Activated CD8-positive, alpha-beta memory T cell treated with anti-CD3 and anti-CD28 coated beads, Interleukin-2, amount 50 U/mL, for 1 hour (primary cell): Measurements from ENCODE around the gene ACRBP.

ENCODE experiments used
- DNase-seq: peaks from one replicate; pipeline ENCODE4 v3.0.0-alpha.2; 2020; ENCODE audit errors: extremely low read depth

Gene ACRBP

DNA sequence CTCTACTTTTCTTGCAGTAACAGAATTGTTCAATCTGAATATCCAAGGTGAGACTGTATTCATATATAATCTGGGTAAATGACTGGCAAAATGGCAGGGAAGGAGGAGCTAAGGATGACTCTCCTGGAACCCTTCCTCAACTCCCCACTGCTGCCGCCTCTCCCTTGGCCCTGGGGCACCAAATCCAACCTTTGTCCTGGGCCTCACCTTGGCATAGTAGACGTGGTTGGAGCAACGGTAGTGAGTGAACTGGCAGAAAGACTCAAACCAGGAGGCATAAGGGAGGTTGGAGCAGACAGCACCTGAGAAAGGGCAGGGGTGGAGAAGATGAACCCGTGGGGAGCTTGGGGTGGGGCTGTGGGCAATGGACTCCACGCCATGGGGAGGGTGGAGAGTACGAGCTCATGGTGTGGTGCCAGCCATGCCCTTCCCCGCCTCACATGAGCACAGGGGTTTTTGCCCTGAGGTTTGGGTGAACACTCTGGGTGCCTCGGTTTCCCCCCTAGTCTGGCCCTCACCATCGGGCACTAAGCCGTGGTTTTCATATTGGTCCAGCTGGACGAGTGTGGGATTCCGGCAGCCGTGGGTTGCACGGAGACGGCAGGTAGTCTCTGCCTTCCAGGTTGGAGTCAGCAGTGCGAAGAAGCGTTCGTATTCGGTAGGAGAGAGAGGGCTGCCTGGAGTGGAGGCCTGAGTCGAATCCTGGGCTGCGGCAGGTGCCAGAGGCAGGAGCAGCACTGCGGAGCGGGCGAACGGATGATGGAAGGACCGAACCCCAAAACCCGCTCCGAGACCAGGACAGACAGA lies 753 bp downstream of the ACRBP start:
- DNase-seq, result no peak

DNA sequence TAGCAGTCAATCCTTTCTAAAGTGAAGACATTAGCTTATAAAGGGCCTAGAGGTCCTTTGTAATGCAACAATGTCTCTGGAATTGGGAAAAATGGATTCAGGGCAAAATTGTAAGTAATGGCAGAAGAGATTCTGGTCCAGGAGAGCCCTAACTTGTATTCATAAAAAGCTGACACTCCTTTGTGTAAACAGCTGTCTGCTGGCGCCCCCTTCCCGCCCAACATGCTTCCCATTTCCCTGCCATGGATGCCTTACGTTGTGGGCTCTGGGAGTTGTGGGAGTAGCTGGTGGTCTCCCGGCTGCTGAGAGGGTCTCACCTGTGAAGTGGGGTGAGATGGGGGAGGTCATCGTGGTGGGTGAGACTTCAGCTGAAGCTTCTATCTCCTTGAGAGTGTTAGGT lies 2.3 kb downstream of the ACRBP start:
- no peak for DNase-seq

DNA sequence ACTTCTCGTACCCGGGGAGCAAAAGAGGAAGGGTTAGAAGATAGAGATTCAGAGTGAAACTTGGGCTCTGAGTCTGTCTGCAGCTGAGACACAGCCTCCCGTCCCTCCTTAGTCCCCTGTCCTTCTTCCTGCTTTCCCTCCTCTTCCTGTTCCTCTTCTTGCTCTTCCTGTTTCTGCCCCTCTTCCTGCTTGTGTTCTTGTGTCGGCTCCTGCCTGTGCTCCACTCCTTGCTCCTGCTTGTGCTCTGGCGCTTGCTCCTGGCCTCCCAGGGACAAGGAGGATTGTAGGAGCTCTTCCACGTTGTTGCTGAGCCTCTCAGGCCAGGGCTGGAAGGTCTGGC lies 3.0 kb downstream of the ACRBP start:
- no peak for DNase-seq

DNA sequence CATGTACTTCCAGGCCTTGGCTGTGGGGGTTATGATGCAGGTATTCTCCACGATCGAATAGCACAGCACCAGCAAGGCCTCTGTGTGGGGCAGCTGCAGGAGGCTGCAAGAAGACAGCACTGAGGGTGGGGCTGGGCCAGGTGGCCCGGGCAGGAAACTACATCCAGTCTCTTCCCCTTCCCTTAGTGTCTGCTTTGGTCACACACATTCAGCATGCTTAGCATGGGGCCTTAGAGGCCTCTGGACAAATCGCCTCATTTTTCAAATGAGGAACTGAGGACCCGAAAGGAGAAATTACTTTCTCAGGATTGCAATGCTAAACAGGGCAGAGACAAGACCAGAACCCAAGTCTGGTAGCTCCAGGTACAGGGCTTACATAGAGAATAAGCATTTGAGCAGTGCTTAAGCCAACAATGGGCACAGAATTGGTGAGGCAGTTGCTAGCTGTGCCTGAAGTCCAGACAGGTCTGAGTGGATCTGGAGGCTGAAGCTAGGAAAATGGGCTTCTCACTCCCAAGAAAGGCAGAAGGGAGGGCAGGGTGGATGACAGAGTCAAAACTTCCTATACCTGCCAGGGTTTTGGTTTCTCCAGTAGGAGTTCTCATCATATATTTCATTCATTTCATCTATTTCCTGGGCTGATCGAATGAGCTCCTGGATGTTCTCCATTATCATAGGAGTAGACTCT lies 3.5 kb downstream of the ACRBP start:
- no peak for DNase-seq

DNA sequence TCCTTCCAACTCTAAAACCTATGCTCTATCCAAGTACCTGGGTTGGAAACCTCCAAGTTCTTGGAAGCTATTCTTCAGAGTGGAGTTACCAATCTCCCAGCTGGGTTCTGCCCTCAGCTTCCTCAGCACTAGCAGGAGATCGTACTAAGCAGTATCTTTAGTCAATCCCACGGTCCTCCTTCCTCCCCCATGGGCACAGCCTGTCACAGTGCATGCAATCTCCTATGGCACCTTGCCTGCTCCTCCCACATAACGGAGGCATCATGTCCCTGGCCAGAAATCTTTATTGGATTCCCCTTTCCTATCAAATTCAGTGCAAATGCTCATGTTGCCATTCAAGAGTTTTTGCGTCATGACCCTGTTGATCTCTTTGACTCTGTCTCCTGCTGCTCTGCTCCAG lies 6.1 kb downstream of the ACRBP start:
- DNase-seq, result no peak

DNA sequence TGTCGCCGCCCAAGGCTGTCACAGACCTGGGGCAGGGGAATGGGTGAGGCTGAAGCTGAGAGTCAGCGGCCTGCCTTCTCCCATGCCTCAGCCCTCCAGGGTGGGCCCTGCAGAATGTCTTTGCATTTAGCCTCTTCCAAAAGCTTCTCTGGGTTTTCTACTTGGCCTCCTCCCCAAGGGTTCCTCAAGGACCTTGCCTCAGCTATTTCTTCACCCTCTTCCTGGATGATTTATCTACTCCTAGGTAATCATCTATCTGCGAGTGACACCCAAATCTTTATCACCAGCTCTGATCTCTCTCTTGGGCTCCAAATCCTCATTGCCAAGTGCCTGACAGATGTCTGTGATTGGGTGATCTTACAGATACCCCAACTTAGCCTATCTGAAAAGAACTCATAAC lies 6.7 kb downstream of the ACRBP start:
- no peak for DNase-seq

DNA sequence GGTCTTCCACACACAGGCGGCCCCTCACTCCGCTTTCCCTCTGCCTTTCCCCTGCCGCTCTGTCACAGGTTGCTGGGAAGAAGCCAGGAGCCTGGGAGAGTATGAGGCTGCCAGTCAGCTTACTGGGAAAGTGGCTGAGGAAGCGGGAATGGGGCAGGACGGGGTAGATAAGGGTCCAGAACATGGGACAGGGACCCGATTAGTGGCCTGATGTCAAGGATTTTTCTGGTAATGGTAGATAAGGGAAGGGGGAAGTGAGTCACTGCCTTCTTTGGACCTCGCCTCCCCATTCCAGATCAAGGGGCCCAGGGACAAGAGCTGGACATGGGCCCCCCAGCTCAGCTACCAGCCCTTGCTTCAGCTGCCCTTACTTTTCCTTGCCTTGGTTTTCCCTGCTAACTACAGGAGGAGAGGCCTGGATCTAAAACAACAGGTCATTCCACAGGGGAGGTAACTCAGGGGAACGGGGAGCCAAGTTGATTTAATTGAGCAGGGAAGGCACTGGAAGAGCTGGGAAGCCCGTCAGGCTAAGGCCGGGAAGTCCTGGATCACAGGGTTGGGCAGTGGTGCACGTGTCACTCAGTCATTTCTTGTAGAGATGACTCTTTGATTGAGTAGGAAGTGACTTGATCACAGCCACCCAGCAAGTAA lies 8.0 kb downstream of the ACRBP start:
- no peak for DNase-seq

DNA sequence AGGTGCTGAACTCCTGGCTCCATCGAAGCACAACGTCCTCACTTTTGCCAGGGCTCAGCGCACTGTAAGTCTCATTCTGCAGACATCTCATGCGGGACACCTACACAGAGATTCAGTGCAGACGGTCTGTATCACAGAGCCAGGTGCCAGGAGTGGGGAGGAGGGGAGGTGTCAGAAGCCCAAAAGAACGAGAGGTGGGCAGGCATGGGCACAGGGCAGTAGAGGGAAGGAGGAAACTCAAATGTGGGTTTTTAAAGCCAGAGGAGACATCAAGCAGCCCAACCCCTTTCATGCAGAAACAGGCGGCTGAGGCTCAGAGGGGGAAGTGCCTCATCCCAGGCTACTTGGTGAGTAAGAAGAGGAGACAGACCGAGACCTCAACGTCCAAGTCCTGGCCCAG lies 8.9 kb downstream of the ACRBP start:
- no peak for DNase-seq

DNA sequence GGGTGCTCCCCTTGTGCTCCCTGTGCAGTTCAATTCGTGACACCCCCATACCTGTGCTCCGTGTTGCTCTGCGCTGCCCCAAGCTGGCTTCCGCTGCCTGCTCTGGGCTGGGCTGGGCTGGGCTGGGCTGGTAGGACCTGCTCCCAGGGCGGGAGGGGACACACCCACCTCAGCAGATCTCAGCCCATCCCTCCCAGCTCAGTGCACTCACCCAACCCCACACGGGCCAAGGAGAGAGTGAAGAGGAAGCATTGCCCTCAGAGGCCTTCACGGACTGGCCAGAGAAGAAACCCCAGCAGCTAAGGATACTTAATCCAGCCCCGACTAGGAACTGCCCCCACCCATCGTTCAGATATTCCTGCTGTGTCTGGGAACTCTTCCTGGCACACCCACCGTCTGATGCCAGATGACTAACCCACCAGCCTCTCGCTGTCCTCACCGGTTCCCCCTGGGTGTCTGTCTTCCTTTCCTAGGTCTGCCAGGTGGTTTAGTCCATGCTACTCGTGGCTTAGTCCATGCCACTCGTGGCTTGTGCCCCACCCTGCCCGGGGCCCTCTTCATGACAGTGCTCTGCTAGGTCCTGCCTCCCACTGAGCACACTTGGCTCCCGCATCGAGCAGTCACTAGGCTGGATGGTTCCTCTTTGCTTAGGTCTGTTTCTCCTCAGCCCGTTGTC lies 11.2 kb downstream of the ACRBP start, which contains the start of gene LPAR5:
TSS of gene LPAR5 (minus strand) at position 104 of the 676 bp plus-strand sequence. CDS start 14,711 bp downstream, outside the sequence.
- DNase-seq, result no peak

DNA sequence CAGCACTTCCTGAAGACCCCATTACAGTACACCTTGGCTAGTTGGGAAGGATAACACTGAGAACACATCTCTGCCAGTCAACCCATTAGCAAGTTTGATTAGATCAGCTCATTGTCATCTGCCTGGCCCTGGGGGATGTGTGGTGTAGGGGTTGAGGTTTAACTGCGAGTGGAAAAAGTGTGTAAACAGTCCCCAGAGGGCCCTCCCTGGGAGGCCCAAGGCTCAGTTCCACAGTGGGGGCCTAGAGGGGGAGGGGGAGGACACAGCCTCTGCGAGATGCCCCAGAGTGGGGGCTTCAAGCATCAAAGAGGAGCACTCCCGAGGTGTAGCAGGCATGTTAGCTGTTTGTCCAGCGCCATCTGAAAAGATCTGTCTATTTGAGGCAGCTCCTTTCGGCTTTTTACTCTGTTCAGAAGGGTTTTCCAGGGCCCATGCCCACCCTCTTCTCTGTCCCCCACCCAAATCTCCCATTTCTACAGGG lies 11.8 kb downstream of the ACRBP start:
- DNase-seq, result no peak

DNA sequence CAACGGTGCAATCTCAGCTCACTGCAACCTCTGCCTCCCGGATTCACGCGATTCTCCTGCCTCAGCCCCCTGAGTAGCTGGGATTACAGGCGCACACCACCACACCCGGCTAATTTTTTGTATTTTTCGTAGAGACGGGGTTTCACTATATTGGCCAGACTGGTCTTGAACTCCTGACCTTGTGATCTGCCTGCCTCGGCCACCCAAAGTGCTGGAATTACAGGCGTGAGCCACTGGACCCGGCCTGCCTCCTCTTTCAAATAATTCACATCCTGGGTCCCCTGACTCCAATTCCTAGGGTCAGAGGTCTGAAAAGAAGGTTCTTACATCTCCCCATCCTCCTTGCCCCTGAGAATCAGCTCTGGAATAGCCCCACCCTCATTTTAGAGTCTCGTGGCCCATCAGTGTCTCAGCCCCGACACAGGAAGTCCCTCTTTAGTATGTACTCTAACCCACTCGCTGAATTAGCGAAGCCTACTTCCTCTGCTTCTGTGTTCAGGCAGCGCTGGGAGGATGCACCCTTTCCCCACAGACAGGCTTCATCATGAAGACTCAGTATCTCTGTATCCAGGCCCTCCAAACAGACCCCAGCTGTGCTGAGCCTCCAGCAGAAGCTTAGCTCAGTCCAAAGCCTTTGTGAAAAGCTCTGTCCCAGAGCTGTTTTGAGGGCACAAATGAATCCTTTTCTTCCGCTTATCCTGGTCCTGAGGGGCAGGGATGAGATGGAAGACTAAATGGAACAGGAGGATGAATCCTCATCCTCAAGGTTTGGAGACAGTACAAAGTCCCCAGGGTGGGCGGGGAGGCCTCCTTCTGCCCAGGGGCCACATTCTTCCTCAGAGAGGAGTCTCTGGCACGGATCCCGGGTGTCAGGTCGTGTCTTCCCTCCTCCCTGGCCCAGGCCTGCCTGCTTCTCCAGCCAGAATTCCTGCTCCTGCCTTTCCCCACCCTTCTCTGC lies 14.9 kb downstream of the ACRBP start:
- no peak for DNase-seq

DNA sequence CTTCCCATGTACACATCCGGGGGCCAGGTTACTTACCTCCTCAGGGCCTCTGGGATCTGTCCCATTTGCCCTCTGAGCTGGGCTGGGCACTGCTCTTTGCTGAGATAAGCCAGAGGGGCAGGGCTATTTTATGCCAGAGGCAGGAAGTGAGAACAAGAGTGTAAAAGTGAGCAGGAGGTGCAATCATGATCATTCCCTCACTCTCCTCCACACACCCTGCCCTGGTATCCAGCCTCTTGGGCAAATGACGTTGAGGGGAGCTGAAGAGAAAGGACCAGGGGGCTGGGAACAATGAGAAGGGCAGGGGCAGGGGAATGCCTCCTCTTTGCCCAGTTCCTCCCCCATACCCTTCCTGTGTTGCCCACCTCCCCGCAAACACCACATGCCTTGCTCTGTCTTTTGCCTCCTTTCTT lies 15.7 kb downstream of the ACRBP start:
- no peak for DNase-seq

DNA sequence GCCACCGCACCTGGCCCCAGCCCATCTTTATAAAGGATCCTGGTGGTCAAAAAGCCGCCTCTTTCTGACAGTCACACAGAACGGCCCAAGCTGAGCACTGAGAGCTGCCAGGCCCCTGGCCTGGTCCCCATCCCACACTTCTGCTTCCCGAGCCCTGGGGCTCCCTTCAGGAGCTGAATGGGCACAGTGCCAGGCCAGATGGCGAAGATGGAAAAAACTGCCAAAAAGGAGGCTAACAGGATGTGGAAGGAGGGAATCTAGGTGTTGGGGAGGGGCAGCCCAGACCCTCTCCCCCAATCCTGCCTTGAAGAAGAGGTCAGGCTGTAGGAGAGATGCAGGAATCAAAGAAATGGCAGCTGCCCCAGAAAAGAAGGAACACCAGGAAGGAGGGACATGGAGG lies 16.5 kb downstream of the ACRBP start:
- DNase-seq, result no peak

DNA sequence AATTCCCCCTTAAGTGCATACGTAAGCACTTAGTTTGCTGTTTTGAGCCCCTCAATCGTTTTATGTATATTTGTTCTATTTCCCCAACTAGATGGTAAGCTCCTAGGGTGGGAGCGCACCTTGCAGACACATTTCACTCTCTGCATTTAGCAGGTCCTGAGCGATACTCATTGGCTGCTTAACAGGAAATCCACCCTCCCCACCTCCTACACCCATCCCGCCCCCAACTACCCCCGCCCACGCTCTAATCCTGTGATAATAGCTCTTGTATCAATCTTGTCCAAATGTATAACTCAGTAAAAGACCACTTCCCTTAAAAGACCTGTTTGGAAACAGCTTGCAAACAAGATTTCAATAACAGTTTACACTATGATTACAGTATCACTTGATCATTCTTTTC lies 19.6 kb downstream of the ACRBP start:
- no peak for DNase-seq

DNA sequence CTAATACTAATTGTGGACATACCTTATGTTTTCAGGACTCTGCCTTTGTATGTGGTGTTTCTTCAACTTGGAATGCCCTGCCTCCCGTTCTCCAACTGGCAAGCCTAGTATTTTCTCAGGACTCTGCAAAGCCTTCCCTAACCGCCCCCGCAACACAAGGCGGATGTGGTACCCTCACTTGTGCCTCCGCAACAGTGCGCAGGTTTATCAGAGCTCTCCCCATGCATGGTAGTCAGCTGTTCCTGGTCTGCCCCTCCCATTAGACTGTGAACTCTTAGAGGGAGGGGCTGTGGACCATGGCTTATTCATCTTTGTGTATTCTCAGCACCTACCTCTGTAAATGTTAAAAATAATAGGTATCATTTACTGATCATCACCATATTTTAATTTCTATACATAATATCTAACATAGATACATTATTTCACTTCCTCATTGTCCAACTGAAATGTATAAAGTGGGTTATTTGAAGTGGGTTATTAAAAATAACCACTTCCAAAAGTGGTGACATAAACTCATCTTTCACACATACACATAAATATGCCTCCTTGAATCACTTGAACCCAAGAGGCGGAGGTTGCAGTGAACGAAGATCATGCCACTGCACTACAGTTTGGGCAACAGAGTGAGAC lies 20.5 kb downstream of the ACRBP start:
- no peak for DNase-seq

DNA sequence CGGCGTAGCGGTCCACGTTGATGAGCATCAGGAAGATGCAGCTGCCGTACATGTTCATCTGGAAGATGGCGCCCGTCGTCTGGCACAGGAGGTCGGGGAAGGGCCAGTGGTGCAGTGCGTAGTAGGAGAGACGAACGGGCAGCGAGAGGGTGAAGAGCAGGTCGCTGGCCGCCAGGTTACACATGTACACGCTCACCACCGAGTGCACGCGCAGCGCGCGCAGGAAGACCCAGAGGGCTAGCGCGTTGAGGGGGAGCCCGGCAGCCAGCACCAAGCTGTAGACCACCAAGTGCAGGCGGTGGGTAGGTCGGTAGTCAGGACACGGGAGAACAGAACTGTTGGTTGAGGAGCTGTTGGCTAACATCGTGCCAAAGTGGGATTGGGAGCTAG lies 26.4 kb downstream of the ACRBP start:
- DNase-seq, result no peak

DNA sequence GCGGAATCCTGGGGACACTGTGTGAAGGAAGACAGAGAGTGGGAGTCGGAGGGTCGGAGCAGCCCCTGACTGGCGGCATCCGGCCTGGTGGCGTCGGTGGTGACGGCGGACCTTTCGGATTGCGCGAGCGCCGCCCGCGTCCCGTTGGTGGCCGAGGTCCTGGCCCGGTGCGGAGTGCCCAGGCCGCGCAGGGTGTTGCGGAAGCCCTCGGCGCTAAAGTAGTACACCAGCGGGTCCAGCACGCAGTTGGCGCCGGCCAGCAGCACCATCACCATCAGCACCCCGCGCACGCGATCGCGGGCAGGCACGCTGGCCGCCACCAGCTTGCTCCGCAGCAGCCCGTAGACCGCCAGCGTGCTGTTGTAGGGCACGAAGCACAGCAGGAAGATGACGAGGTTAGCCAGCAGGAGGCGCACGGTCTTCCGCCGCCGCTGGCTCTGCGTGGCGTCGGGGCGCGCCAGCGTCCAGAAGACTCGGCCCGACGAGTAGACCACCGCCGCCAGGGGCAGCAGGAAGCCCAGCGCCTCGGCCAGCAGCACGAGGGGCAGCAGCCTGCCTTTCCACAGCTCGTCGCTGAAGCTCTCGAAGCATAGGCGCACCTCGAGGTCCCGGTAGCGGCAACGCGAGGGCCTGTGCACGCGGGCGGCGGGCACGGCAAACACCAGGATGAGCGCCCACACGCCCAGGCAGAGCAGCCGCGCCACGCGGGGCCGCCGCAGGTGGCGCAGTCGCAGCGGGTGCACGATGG lies 26.9 kb downstream of the ACRBP start:
- no peak for DNase-seq

DNA sequence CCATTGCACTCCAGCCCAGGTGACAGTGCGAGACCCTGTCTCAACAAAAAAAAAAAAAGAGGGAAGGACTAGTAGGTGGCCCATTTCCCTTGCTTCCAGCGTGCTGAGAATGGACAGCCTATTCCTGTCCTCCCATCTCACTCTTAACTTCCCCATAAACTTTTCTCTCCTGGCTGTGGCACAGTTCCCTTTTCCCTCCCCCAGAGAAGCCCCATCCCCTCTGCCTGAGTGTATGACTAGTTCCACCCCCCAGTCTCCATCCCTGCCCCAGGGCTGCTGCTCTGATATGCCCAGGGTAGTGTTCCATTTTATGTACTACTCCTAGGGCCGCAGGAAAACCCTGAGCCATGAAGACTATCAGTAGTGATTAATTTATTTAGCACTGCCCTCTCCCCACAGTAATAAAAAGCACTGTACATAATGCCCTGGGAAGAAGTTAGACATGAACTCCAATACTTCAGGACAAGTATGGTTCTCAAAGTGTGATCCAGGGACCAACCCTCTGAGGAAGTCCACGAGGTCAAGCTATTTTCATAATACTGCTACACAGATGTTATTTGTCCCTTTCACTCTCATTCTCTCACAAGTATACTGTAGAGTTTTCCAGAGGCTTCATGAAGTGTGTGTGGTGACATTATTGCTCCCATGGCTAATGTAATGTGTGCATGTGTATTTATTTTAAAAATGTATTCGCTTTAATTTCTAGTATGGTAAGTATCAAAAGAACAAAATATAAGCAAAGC lies 28.6 kb downstream of the ACRBP start:
- no peak for DNase-seq

DNA sequence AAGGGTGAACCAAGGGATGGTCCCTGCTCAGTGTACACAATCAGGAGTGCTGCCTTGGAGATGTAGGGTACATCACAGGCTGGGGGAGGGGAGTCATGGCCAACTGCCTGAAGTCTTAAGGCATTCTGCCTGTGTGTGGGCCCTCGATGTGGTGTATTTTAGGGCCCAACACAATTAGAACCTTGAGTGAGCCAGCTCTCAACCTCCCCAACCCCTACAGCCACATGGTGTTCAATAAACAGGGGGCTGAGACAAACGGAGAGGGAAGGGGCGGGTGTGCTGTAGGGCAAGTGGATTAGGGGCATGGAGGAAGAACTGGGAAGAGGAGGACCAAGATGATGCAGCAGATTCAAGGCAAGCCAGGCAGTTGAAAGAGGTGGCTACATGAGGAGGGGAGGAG lies 31.4 kb downstream of the ACRBP start:
- DNase-seq, result no peak
